Stimulated activated CD8-positive, alpha-beta memory T cell treated with anti-CD3 and anti-CD28 coated beads, Interleukin-15, amount 100 ng/mL, for 1 hour (primary cell): Measurements from ENCODE around the gene EPDR1.

Source experiments
- DNase-seq: peaks from one replicate; pipeline ENCODE4 v3.0.0-alpha.2; 2020; ENCODE audit warnings: low read depth

The EPDR1 gene

GRCh38 chr7:37920305-37920848 is at the start of gene EPDR1:
EPDR1 (plus strand) TSS chr7:37920640; CDS start chr7:37920940, 300 bp downstream.
- DNase-seq = no peak

- no peak for DNase-seq
These were observed 38.4 kb upstream of the EPDR1 start for GRCh38 chr7:37882086-37882485.

GRCh38 chr7:37893359-37893758 is 27.1 kb upstream of the EPDR1 start:
- no peak for DNase-seq

- DNase-seq = no peak
These were observed 25.8 kb upstream of the EPDR1 start for GRCh38 chr7:37894671-37895070.

GRCh38 chr7:37899712-37900247 is 20.7 kb upstream of the EPDR1 start:
- no peak for DNase-seq

- DNase-seq = no peak
These were observed 19.1 kb upstream of the EPDR1 start for GRCh38 chr7:37901236-37901827.

GRCh38 chr7:37901890-37902524 is 18.4 kb upstream of the EPDR1 start:
- no peak for DNase-seq

GRCh38 chr7:37908221-37908788 is 12.1 kb upstream of the EPDR1 start:
- DNase-seq = no peak

- no peak for DNase-seq
These were observed 7.7 kb upstream of the EPDR1 start for GRCh38 chr7:37912756-37913155.

- no peak for DNase-seq
These were observed 5.0 kb upstream of the EPDR1 start for GRCh38 chr7:37915438-37915837.

- no peak for DNase-seq
These were observed 4.3 kb upstream of the EPDR1 start for GRCh38 chr7:37916017-37916672.

GRCh38 chr7:37916673-37917660 is 3.5 kb upstream of the EPDR1 start, which contains the start of gene SFRP4:
SFRP4 (minus strand) TSS chr7:37916817; CDS start chr7:37916537, 280 bp downstream.
- no peak for DNase-seq

- DNase-seq = no peak
These were observed 1.9 kb upstream of the EPDR1 start for GRCh38 chr7:37918526-37918925.

GRCh38 chr7:37920849-37921805 is 687 bp downstream of the EPDR1 start:
- no peak for DNase-seq

- DNase-seq = no peak
These were observed 1.4 kb downstream of the EPDR1 start for GRCh38 chr7:37921876-37922275.

- no peak for DNase-seq
These were observed 3.6 kb downstream of the EPDR1 start for GRCh38 chr7:37923996-37924395.

GRCh38 chr7:37924491-37925041 is 4.1 kb downstream of the EPDR1 start:
- DNase-seq = no peak

GRCh38 chr7:37925620-37926019 is 5.2 kb downstream of the EPDR1 start:
- DNase-seq = no peak

- DNase-seq = no peak
These were observed 7.5 kb downstream of the EPDR1 start for GRCh38 chr7:37927773-37928444.
